T47D (cell line): ENCODE results near the gene AMER1.

Source experiments
- DNase-seq, 2 experiments: peaks; one replicate each; pipeline versions ENCODE4 v3.0.0 to v3.0.0-alpha.2; 2011 to 2012; ENCODE audit warnings: low read depth in 1 of 2, low spot score in 1 of 2
- JUND ChIP-seq: IDR thresholded peaks from 2 replicates; pipeline ENCODE4 v1.6.1; 2012; ENCODE audit warnings: low read depth
- in situ Hi-C: cut with HindIII; loops from 2 replicates; pipeline ENCODE4 v1.10.0; 2016; ENCODE audit warnings: low sequenced_read_pairs, low pct_unique_long_range_greater_than_20kb

Gene AMER1

DNA sequence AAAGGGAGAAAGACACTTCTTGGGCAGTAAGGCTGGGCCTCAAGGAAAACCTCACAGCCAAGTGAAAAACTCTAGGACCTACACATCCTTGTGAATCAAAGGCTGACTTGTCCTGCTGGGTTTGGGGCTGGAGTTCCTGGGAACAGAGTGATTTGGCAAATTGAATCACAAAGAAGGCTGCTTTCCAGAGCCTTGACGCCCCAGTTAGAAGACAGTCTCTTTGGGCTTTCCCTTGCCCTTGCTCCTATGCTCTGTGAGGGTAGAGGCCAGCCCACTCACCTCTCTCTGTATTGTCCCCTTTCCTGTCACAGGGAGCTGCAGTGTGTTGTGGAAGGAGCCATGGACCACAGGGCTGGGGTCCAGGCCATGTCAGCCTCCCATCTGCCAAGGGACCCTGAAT lies 9.6 kb downstream of the AMER1 start:
- no peak for DNase-seq
- no peak for TF ChIP-seq JUND

DNA sequence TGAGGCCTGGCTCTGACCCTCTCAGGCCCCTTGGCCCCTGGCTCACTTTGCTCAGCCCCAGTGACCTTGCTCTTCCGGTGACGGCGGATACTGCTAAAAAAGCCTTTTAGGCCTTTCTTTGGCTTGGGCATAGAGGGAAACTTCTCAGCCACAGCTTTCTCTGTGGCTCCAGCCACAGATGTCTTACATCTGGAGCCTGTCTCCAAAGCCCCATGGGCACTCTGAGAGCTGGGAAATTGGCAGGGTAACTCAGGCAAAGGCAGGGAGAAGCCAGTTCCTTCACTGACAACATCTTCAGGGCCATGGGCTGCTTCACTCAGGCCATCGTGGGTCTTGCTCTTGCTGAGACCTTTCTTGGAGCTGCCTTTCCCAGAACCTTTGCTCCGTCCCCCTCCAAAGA lies 12.8 kb downstream of the AMER1 start:
- no peak for TF ChIP-seq JUND
- in situ Hi-C loops, result no loop called here
- DNase-seq, result no peak

More for the DNA sequence above, 9.6 kb downstream of the AMER1 start:
- in situ Hi-C loops, result no loop called here

DNA sequence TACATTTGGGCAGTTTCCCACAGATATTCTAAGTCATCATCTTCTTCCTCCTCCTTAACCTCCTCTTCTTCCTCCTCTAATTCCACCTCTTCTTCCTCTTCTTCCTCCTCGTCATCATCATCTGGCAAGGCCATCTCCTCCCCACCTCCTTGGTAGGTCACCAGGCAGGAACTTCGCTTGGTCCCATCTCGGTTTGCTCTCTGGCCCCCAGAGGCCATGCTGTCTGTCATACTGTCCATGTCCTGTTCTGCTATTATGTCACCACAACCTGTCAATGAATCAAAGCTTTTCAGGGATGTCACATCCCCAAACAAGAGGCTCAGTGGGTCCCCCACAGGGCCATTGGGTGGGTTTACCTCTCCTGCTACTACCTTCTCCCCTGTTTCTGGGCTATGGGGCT lies 13.5 kb downstream of the AMER1 start:
- TF ChIP-seq JUND, result no peak
- in situ Hi-C loops, result no loop called here
- DNase-seq, result no peak

DNA sequence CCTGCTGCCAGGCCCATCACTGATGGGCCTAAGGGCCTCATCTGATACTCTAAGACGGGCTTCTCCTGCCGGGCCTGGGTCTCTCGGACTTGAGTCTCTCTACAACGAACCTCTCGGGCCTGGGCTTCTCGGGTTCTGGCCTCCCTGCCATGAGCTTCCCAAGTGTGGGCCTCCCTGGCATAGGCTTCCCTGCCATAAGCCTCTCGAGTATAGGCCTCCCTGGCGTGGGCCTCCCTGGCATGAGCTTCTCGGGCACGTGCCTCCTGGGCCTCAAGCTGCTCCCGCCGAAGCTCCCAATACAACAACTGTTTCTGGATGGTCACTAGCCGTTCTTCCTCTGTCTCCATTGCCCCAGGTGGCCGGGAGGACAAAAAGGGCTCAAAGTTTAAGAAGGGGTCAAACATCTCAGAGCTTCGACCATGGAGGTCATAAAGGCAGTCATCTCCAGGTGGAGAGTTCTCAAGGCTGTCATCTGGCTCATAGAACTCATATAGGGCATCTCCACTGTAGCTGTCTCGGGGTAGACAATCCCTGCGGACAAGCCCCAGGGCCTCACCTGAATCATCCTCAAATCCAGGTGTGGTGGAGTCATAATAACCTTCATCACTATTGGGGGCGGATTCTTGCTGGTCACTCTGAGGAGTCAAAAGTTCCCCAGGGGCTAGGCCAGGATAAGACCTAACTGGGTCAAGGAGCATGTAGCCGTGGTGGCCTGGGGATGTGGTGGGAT lies 14.1 kb downstream of the AMER1 start:
- TF ChIP-seq JUND, result no peak
- DNase-seq, result no peak
- in situ Hi-C loops, result no loop called here

DNA sequence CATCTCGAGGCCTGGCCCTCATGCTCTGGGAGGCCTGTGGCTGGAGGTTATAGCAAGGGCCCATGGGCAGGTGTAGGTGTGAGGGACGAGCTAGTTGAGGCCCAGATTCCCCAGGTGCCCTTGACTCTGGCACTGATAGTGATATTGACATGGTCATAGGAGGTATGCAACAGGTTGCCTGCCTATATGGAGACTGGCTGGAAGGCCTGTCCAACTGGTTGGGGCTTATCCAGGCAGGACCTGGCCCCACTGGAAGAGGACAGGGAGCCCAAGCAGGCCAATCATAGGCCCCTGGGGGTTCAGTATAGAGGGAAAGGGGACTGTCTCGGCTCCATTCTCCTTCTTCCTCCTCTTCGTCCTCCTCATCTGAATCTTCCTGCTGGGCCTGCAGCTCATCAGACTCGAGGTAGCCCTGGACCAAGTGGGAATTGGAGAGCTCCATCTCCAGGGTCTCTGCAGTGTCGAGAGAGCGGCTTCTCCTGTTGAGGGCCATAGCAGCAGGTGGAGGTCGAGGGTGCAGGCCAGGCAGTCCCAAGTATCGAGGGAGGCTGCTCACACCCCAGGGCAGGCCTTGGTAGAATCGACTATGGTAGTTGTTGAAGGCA lies 15.3 kb downstream of the AMER1 start:
- in situ Hi-C loops, result no loop called here
- no peak for DNase-seq
- TF ChIP-seq JUND, result no peak

DNA sequence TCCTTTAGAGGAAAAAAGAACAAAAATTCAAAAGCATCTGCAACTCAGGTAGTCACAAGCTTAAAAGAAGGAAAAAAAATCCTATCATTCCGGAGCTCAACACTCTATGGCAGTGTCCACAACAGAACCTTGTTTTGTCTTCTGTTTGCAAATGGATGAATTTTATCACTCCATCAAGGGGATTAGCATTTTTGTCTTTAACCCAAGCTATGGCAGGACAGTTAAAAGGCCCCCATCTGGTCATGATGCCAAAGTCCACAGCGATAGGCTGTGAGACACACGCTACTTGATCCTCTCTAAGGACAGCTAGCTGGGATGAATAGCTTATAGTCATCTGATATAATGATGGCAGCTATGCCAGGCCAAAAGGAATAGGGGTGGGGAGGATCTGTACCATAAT lies 16.6 kb downstream of the AMER1 start:
- in situ Hi-C loops, result no loop called here
- no peak for DNase-seq
- TF ChIP-seq JUND, result no peak

DNA sequence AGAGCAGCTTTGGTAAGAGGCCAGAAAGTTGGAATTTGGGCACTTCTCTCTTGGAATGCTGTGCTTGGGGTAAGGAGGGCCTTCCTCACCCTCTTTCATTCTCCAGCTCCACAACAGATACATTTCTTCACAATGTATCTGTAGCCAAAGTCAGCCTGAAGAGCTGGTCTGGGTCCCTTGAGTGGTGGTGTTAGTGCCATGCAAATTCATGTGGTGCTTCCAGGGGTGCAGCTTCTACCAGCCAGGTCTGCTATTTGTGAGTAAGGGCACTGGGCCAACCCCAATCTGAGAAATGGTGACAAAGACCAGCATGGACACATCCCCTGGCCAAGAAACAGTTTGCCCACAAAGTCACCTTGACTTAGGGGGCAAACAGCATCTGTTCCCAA lies 17.8 kb downstream of the AMER1 start:
- no peak for DNase-seq
- in situ Hi-C loops, result no loop called here
- TF ChIP-seq JUND, result no peak

DNA sequence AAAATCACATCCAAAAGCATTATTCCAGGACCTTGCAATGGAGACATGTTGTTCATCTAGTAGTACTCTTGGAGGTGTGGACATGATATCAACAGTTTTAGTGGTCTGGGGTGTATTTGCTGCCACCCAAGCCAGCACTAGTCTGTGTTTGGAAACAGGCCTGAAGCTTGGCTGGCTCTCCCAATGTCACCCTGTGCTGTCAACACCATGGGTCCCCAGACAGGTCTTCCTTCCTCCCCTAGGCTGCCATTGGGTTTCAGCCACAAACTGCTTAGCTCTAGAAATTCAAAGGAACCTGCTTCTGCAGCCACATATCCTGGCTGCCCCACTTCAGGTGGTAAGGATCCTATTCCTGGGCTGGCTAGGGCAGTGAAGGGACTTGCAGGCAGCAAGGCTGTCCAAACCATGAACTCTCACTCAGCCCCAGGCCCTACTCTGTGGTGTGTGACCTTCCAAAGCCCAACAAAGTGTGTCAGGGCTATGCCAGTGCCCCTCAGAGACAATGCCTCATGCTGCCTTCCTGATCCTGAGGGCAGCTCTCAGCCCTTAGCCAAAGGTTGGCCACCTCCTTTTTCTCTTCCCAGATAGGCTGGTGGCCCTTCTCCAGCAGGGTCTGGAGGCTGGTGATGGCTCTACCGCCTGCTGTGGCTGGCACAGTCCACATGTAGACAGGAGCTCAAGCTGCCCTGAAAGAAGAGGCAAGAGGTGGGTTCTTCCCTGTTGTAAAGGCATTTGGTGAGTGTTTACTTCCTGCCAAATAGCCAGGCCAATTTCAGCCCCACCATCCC lies 18.3 kb downstream of the AMER1 start:
- no peak for TF ChIP-seq JUND
- no peak for DNase-seq
- in situ Hi-C loops, result no loop called here

DNA sequence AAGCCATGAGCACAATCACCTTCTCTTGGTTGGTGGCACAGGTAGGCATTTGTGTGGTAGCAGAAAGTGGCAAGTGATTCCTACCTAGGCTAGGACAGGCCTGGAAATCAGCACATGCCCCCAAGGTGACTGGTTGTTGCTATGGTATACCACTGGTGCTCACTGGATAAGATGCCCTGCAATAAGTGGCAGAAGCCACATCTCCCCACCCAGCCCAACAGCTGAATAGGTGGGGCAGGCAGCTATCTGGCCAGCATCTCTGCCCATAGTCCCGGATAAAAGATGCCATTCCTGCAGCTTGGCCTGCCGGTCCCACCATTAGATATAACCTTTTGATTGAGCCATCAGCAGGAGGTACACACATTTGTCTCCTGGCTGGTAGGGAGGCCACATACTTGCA lies 21.1 kb downstream of the AMER1 start:
- TF ChIP-seq JUND, result no peak
- in situ Hi-C loops, result no loop called here
- no peak for DNase-seq

DNA sequence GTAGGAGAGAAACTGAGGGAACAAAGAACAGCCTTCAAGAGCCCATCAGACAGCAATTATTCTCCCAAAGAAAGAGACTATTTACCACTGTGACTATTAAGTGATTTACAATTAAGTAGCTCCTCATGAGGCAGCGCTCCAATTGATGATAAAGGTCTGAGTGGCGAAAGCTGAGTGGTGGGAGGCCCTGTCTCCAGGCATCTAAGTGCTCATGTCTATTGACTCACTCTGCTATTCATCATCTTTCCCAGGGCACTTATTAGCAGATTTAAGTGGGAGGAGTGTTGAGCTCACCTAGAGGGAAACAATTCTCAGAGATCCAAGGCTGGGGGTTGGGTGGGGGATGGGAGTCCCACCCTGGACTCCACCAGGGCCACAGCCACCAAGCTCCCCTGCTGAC lies 23.3 kb downstream of the AMER1 start:
- TF ChIP-seq JUND, result no peak
- in situ Hi-C loops, result no loop called here
- DNase-seq, result no peak

DNA sequence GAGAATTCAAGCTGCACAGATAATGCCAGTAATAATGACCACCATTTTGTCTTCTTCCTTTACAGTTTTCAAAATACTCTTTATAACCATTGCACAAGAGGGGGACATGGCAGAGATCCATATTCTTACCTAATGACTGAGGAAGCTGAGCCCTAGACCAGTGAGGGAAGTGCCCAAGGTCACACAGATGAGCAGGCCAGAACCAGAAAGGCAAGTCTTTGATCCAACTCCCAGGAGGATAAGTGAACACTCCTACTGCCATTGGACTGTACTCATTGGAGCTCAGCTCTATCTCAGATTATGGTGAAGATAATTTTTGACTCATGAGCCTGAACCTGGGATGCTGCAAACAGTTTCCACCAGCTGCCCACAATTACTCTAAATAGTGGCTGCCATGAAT lies 28.6 kb downstream of the AMER1 start:
- DNase-seq, result no peak
- no peak for TF ChIP-seq JUND
- in situ Hi-C loops, result no loop called here

DNA sequence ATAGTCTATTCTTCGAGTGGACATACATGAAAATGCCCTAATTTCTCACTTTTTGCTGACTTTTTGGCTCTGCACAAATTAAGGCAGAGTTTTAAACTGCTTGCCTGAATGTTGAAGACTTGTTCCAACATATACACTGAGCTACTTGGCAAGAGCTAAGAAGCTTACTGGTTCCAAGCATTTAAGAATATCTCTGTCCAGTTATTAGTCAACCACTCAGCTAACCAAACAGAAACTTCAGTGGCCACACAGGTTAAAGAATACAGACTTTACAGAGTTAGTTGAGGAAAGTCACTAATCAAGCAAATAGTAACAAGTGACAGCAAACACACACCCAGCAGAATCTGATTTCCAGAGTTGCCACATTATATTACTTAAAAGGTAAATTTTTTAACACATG lies 35.5 kb downstream of the AMER1 start:
- no peak for DNase-seq
- in situ Hi-C loops, result no loop called here

DNA sequence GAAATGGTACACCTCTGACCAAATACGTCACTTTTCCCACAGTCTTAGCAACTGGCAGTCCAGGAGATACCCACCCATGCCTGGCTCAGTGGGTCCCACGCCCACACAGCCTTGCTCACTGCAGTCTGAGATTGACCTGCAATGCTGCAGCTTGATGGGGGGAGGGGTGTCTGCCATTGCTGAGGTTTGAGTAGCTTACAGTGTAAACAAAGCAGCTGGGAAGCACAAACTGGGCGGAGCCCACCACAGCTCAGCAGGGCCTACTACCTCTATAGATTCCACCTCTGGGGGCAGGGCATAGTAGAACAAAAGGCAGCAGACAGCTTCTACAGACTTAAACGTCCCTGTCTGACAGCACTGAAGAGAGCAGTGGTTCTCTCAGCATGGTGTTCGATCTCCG lies 52.7 kb downstream of the AMER1 start:
- in situ Hi-C loops, result no loop called here
- no peak for TF ChIP-seq JUND
- DNase-seq, result no peak

More for the DNA sequence above, 35.5 kb downstream of the AMER1 start:
- no peak for TF ChIP-seq JUND
